Activated T-helper 1 cell treated with anti-CD3 and anti-CD28 coated beads, Interleukin-2, amount 50 U/mL, for 16 hours (primary cell): ENCODE results near the gene MUC5AC.

ENCODE experiments used
- DNase-seq, 2 donors: peaks; one replicate each; pipeline ENCODE4 v3.0.0-alpha.2; 2020; ENCODE audit warnings: low read depth in 1 of 2, low spot score in 1 of 2

The MUC5AC gene

GRCh38 chr11:1223346-1224110 lies 65.8 kb downstream of the MUC5AC start:
- DNase-seq = no peak

GRCh38 chr11:1224111-1224490 lies 66.3 kb downstream of the MUC5AC start:
- no peak for DNase-seq

- no peak for DNase-seq
These were observed 67.0 kb downstream of the MUC5AC start for GRCh38 chr11:1224491-1225385.

GRCh38 chr11:1225386-1226225 lies 67.9 kb downstream of the MUC5AC start:
- no peak for DNase-seq

- DNase-seq = no peak
These were observed 68.7 kb downstream of the MUC5AC start for GRCh38 chr11:1226226-1226985.

- no peak for DNase-seq
These were observed 69.3 kb downstream of the MUC5AC start for GRCh38 chr11:1226986-1227550.

GRCh38 chr11:1227551-1228100 lies 69.9 kb downstream of the MUC5AC start:
- DNase-seq = no peak

- no peak for DNase-seq
These were observed 70.5 kb downstream of the MUC5AC start for GRCh38 chr11:1228101-1228821.

- DNase-seq = no peak
These were observed 71.2 kb downstream of the MUC5AC start for GRCh38 chr11:1228921-1229451.

- DNase-seq = no peak
These were observed 71.8 kb downstream of the MUC5AC start for GRCh38 chr11:1229471-1230120.

GRCh38 chr11:1230121-1230455 lies 72.3 kb downstream of the MUC5AC start:
- DNase-seq = no peak

- no peak for DNase-seq
These were observed 73.0 kb downstream of the MUC5AC start for GRCh38 chr11:1230456-1231395.

GRCh38 chr11:1231396-1232020 lies 73.8 kb downstream of the MUC5AC start:
- DNase-seq = no peak

GRCh38 chr11:1232021-1232882 lies 74.5 kb downstream of the MUC5AC start:
- DNase-seq = no peak

GRCh38 chr11:1232883-1233321 lies 75.1 kb downstream of the MUC5AC start:
- no peak for DNase-seq
